GM18861 (cell line): ENCODE data around the gene AMOT.
"Not testable (repeated sequence)": the region's sequence is repeated elsewhere in the genome, so short reads cannot be mapped to it uniquely, and the experiment has no call there.

Experiments used
- ATAC-seq: cut with Tn5 transposase; IDR thresholded peaks from one replicate; pipeline ENCODE4 v1.9.1; 2021; ENCODE audit not compliant: unreplicated experiment

AMOT gene

GRCh38 chrX:112840382-112841113, at the start of gene AMOT:
TSS of gene AMOT (minus strand) at chrX:112840831. CDS start at chrX:112823126, 17,705 bp downstream.
- peak; percentile 34 for ATAC-seq

GRCh38 chrX:112889400-112889799, 48.8 kb upstream of the AMOT start:
- ATAC-seq: no peak

- no peak for ATAC-seq
Observed at GRCh38 chrX:112888916-112889315, 48.3 kb upstream of the AMOT start.

GRCh38 chrX:112877771-112878173, 37.1 kb upstream of the AMOT start:
- no peak for ATAC-seq

GRCh38 chrX:112874614-112875013, 34.0 kb upstream of the AMOT start:
- peak; percentile 46 for ATAC-seq

GRCh38 chrX:112874175-112874574, 33.5 kb upstream of the AMOT start:
- no peak for ATAC-seq

- no peak for ATAC-seq
Observed at GRCh38 chrX:112868586-112868985, 28.0 kb upstream of the AMOT start.

GRCh38 chrX:112867570-112867969, 26.9 kb upstream of the AMOT start:
- peak; percentile 93 for ATAC-seq

- ATAC-seq: no peak
Observed at GRCh38 chrX:112866175-112866574, 25.5 kb upstream of the AMOT start.

GRCh38 chrX:112865464-112866025, 24.9 kb upstream of the AMOT start:
- no peak for ATAC-seq

GRCh38 chrX:112863850-112864249, 23.2 kb upstream of the AMOT start:
- no peak for ATAC-seq

GRCh38 chrX:112857478-112857878, 16.8 kb upstream of the AMOT start:
- no peak for ATAC-seq

- not testable (repeated sequence) for ATAC-seq
Observed at GRCh38 chrX:112854901-112855300, 14.3 kb upstream of the AMOT start.

- no peak for ATAC-seq
Observed at GRCh38 chrX:112852851-112853250, 12.2 kb upstream of the AMOT start.

GRCh38 chrX:112851806-112852205, 11.2 kb upstream of the AMOT start:
- peak; percentile 53 for ATAC-seq

- peak; percentile 88 for ATAC-seq
Observed at GRCh38 chrX:112851161-112851779, 10.6 kb upstream of the AMOT start.

- peak; percentile 27 for ATAC-seq
Observed at GRCh38 chrX:112849016-112849415, 8.4 kb upstream of the AMOT start.

GRCh38 chrX:112846782-112847181, 6.2 kb upstream of the AMOT start:
- no peak for ATAC-seq

GRCh38 chrX:112846187-112846586, 5.6 kb upstream of the AMOT start:
- ATAC-seq: no peak

- peak; percentile 38 for ATAC-seq
Observed at GRCh38 chrX:112844250-112844649, 3.6 kb upstream of the AMOT start.

- no peak for ATAC-seq
Observed at GRCh38 chrX:112841820-112842157, 1.2 kb upstream of the AMOT start.

GRCh38 chrX:112841114-112841819, 636 bp upstream of the AMOT start:
- ATAC-seq: peak; percentile 94
